ENCODE data around the gene SLC4A5.

DNA sequence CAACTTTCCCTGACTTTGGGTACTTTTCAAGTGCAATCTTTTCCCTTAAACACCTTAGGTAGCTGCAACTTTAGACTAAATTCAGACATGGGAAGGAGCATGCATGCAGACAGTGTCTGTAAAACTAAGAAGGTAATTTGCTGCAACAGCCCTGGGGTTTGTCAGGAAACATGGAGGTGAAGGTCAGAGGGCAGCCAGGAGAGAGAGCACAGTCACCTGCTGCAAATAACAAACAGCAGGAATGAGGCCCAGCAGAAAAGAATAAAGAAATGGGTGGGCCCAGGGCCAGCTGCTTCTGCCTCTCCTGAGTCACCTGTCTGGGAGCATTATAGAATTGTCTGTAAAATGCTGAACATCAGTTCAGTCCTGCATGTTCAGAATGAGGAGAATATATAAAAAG lies 109.6 kb downstream of the SLC4A5 start:
- TF ChIP-seq, protein P1, sequence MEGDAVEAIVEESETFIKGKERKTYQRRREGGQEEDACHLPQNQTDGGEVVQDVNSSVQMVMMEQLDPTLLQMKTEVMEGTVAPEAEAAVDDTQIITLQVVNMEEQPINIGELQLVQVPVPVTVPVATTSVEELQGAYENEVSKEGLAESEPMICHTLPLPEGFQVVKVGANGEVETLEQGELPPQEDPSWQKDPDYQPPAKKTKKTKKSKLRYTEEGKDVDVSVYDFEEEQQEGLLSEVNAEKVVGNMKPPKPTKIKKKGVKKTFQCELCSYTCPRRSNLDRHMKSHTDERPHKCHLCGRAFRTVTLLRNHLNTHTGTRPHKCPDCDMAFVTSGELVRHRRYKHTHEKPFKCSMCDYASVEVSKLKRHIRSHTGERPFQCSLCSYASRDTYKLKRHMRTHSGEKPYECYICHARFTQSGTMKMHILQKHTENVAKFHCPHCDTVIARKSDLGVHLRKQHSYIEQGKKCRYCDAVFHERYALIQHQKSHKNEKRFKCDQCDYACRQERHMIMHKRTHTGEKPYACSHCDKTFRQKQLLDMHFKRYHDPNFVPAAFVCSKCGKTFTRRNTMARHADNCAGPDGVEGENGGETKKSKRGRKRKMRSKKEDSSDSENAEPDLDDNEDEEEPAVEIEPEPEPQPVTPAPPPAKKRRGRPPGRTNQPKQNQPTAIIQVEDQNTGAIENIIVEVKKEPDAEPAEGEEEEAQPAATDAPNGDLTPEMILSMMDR (IDR thresholded peaks at IDR 0.05), result no peak
- no peak for TF ChIP-seq ZFX (IDR thresholded peaks at IDR 0.05; ENCODE audit: borderline replicate concordance)

All from 22Rv1 (cell line).